Right atrium auricular region (tissue), 2 donors: ENCODE data around the gene NUBPL. TPM values are rescaled to one million over a fixed set of nuclear protein-coding genes. Genes with fewer than 3 reads are reported as not detected.
A peak's percentile ranks its signal among the peaks of the same experiment; 100 is the strongest.
"Not testable (repeated sequence)": the region's sequence is repeated elsewhere in the genome, so short reads cannot be mapped to it uniquely, and the experiment has no call there.

Source experiments
- DNase-seq: peaks from one replicate; pipeline ENCODE4 v3.0.0-alpha.2; 2019; ENCODE audit warnings: low spot score
- H3K27ac ChIP-seq, 2 donors: fragments of 200-600 bp; sonication (generic); 1 replicate in 1 of 2; 2 replicates in 1 of 2; pipeline ENCODE4 v1.5.1; 2016 to 2019
- H3K27me3 ChIP-seq, 2 donors: fragments of 200-600 bp; sonication (generic); one replicate each; pipeline versions ENCODE4 v1.5.1 to v1.6.0; 2017 to 2019
- H3K36me3 ChIP-seq: fragments of 200-600 bp; sonication (generic); one replicate; pipeline ENCODE4 v1.5.1; 2016
- H3K4me1 ChIP-seq, 2 donors: fragments of 200-600 bp; sonication (generic); one replicate each; pipeline versions ENCODE4 v1.5.1 to v1.6.0; 2017 to 2019
- H3K4me3 ChIP-seq, 2 donors: fragments of 200-600 bp; sonication (generic); 1 replicate in 1 of 2; 2 replicates in 1 of 2; pipeline ENCODE4 v1.5.1; 2017 to 2019; ENCODE audit warnings: mild to moderate bottlenecking in 1 of 2, moderate library complexity in 1 of 2
- H3K9me3 ChIP-seq, 2 donors: fragments of 200-600 bp; sonication (generic); one replicate each; pipeline ENCODE4 v1.5.1; 2019
- CTCF ChIP-seq, 2 donors: fragments of 200-600 bp; sonication (generic); IDR thresholded peaks; one replicate each; pipeline ENCODE4 v1.5.1; 2019; ENCODE audit warnings: antibody characterized with exemption in 2 of 2
- total RNA-seq, 2 donors: library from RNA; depleted of rRNA; stranded (reverse); fragments of >200 nt; gene quantifications; one replicate each; pipeline ENCODE4 v1.1.0, GENCODE V29; 2016

The NUBPL gene
- total RNA-seq, 2 donors from 2014 or later: 10.7 to 17.8 TPM

GRCh38 chr14:31864937-31865855 is 304.0 kb downstream of the NUBPL start:
- no peaks in the 10 kb centered on the region for H3K27me3 ChIP-seq
- H3K36me3 ChIP-seq: no peaks in the 10 kb centered on the region
- no peak for TF ChIP-seq CTCF (IDR thresholded peaks at IDR 0.05)
- H3K4me3 ChIP-seq: no peak overlapping the region
- DNase-seq: no peak
- no peaks in the 10 kb centered on the region for H3K9me3 ChIP-seq
- H3K27ac ChIP-seq: no peak overlapping the region
- no peaks in the 10 kb centered on the region for H3K4me1 ChIP-seq

- no peak for DNase-seq
- no peak overlapping the region for H3K27ac ChIP-seq
Observed at GRCh38 chr14:31867570-31867969, 306.4 kb downstream of the NUBPL start.

GRCh38 chr14:31868096-31868495 is 306.9 kb downstream of the NUBPL start:
- not testable (repeated sequence) for H3K27me3 ChIP-seq, DNase-seq, H3K36me3 ChIP-seq, H3K4me1 ChIP-seq, H3K27ac ChIP-seq, H3K4me3 ChIP-seq, H3K9me3 ChIP-seq

More at GRCh38 chr14:31867570-31867969, 306.4 kb downstream of the NUBPL start:
- no peak overlapping the region for H3K4me3 ChIP-seq
- no peaks in the 10 kb centered on the region for H3K27me3 ChIP-seq
- H3K4me1 ChIP-seq: no peaks in the 10 kb centered on the region
- H3K9me3 ChIP-seq: no peaks in the 10 kb centered on the region
- TF ChIP-seq CTCF (IDR thresholded peaks at IDR 0.05): no peak
- no peaks in the 10 kb centered on the region for H3K36me3 ChIP-seq

- no peak for DNase-seq
- Histone ChIP-seq H3K27me3 (no peaks in the 10 kb centered on the region), H3K36me3 (no peaks in the 10 kb centered on the region), H3K4me1 (no peaks in the 10 kb centered on the region), H3K9me3 (no peaks in the 10 kb centered on the region), H3K4me3 (no peak overlapping the region), H3K27ac (peak overlapping the region; percentile 12 to 58)
- TF ChIP-seq CTCF (IDR thresholded peaks at IDR 0.05): no peak
Observed at GRCh38 chr14:31876741-31877140, 315.5 kb downstream of the NUBPL start.

GRCh38 chr14:31877255-31877798 is 316.1 kb downstream of the NUBPL start:
- DNase-seq: no peak
- Histone ChIP-seq H3K4me3 (peak overlapping the region in 1 of 2 donors; percentile 27), H3K4me1 (no peaks in the 10 kb centered on the region), H3K27ac (peak overlapping the region; percentile 12 to 58), H3K36me3 (no peaks in the 10 kb centered on the region), H3K27me3 (no peaks in the 10 kb centered on the region), H3K9me3 (no peaks in the 10 kb centered on the region)
- TF ChIP-seq CTCF (IDR thresholded peaks at IDR 0.05): no peak

- no peaks in the 10 kb centered on the region for H3K27me3 ChIP-seq
- H3K9me3 ChIP-seq: no peaks in the 10 kb centered on the region
- DNase-seq: no peak
- TF ChIP-seq CTCF (IDR thresholded peaks at IDR 0.05): no peak
- no peaks in the 10 kb centered on the region for H3K4me1 ChIP-seq
- H3K36me3 ChIP-seq: no peaks in the 10 kb centered on the region
- no peak overlapping the region for H3K4me3 ChIP-seq
- no peak overlapping the region for H3K27ac ChIP-seq
Observed at GRCh38 chr14:31879661-31880348, 318.6 kb downstream of the NUBPL start.
